Measurements from ENCODE around the gene OR10A6.

OR10A6 gene

DNA sequence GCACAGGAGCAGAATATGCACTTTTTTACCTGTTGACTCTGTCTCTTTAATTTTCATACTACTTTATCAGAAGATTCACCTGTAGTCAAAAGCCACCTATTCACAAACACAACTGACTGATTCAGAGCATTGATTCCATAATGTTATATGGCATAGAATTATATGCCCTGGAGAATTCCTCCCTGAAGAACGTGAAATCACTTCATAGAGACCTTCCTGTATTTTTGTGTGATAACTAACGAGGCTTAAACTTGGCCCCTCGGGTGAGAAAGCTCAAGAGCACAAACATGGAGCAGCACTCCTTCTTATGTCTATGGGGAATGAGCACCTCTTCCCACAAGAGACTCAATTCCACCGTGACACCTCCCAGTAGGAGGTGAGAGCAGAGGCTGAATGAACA, at the start of gene OR10A6:
TSS of gene OR10A6 (minus strand) at position 101 of the 400 bp plus-strand sequence. CDS start 2,606 bp downstream, outside the sequence.
- no peak for DNase-seq

DNA sequence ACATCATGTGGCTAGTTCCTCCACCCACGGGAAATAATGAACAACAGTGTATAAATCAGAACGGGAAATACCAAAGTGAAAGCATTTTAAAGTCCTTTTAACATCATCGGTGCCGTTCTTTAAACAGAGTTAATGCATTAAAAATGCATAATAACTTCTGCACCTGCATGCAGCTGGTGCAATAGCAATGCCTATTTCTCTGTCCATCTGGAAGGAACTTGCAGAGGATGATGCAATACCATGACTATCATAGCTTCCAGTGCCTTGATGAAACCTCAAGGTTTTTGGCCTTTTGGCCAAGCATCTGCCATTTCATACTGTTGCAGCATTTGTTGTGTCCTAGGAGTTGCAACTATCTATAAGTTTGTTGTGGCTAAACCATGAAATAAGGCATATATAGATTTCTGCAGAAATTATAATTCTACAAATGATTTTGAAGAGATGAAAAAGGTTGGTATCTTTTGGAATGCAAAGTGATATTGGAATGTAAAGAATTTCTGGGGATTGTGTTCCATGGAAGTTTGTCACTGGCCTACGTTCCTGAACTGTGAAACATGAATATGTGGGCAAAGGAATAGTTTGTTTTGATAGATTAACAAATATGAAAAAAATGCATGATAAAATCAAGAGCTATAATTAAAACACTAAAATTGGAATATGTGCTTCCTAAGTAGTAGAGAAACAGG, 46.3 kb upstream of the OR10A6 start:
- no peak for DNase-seq

GRCh38 chr11:7974668-7975067, 43.6 kb upstream of the OR10A6 start:
- no peak for DNase-seq

GRCh38 chr11:7973011-7973410, 41.9 kb upstream of the OR10A6 start:
- no peak for DNase-seq

DNA sequence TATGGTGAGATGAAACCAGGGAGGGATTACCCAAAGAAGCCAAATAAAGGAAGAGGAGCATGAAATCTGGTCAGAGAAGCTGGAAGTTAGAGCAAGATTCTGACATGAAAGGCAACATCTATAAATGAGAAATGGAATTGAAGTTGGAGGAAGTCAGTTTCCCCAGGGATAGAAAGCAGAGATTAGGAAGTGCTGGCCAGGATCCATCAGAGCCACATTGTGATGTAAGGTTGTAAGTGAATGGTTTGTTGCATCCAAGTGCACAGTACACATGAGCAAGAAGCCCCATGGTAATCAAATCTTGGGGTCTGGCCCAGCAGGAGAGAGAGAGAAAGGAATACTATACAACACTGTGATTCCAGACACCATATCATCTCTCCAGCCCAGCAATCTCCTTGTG, 40.8 kb upstream of the OR10A6 start:
- DNase-seq = no peak

DNA sequence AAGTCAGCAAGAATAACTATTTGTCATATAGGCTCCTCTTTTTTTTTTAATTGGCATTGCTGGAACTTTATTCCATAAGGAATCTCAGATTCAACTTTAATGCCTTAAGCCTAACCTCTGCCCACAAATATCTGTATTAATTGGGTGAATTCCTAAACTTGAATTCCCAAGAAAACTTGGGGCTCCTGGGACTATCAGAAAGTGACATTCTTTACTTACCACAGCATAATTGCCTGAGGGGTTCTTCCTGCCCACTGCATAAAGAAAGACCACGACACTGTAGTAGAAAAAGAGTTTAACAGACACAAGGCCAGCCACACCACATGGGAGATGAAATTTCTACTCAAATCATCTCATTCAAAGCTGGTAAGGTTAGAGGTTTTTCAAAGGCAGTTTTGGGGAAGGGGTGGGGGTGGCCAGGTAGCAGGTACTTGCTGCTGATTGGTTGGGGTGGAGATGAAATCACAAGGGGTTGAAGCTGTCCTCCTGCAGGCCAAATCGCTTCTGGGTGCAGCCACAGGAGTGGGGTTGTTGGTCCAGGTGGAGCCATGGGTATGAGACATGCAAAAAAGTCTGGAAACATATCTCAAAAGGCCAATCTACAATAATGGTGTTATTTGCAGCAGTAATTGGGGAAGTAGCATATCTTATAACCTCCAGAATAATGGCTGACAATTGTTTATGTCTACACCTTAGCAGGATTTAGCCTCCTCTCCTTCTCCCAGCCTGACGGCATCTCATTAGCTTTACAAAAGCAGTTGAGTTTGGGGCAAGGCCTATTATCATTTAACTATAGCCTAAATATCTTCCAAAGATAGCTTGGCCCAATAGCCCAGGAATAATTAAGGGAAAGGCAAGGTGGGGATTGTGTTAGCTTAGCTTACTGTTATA, 38.9 kb upstream of the OR10A6 start:
- no peak for DNase-seq

- DNase-seq = no peak
Observed at GRCh38 chr11:7968686-7969085, 37.6 kb upstream of the OR10A6 start.

DNA sequence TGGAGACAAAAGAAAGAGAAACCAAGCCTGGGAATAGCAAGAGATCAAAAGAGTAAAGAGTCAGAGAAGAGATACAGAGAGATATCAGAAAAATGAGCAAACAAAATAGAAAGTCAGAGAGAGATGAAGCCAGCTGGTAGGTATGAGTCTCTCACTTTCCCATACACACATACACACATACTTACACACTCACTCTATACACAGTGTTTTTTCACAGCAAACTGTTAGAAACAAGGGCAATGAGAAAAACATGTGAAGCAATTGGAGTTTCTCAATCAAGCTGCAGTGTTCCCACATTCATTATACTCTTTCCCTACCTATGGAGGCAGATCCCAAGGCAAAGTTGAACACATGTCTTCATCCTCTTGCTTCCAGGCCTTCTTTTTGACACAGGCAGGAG, 36.8 kb upstream of the OR10A6 start:
- DNase-seq = no peak

DNA sequence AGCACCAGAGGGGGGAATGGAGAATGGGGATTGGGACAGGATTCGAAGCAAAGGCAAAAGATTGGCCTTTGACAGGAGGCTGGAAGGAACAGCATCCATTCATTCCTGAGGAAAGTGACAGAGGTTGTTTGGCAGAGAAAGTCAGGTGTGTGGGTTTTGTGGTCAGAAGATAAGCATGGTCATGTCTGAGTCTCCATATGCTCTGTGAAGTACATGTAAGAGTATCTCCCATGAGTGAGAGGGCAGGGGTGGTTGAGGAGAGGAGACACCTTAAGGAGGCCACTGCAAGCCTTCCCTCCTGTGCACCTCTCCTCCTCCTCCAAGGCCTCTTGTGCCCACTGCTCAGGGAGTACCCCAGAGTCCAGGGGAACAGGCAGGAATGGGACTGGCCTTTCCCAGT, 36.0 kb upstream of the OR10A6 start:
- no peak for DNase-seq

DNA sequence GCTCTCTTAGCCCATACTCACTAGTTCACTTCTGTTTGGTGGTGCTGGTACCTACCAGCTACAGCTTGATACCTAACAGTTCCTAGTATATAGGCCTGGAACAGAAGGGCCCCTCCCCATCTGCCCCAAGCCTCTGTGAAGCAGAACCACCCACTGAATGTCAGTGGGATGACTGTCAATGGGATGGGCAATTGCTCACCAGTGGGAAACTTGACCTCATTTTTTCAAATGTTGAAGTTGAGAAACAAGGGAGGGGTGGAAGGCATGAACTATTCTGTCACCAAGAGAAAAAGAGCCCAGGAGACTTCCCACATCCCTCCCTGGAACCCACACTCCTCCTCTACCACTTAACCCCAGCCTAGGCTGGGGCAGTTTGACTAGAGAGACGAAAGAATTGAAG, 34.3 kb upstream of the OR10A6 start, which contains the start of gene NLRP10:
TSS of gene NLRP10 (minus strand) at position 62 of the 400 bp plus-strand sequence. CDS start 1,952 bp downstream, outside the sequence.
- no peak for DNase-seq

- DNase-seq = no peak
Observed at GRCh38 chr11:7964873-7965272, 33.8 kb upstream of the OR10A6 start.

- DNase-seq = no peak
Observed at GRCh38 chr11:7964261-7964660, 33.2 kb upstream of the OR10A6 start.

GRCh38 chr11:7955191-7955590, 24.1 kb upstream of the OR10A6 start:
- no peak for DNase-seq

DNA sequence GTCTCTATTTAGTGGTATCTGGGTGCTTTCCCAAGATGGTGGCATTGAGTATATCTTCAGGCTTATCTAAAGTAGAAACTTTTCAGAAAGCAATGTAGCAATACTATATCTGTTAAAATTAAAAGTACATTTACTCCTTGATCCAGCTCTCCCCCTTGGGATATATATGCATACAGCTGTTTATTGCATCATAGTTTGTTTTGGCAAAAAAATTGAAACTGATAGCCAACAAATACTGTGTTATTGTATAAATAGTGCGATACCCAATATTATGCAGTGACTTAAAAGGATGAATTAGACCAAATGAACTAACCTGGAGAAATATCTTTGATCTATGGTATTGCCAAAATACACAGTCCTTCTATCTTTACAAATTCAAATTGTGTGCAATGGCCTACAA, 18.9 kb upstream of the OR10A6 start:
- no peak for DNase-seq

DNA sequence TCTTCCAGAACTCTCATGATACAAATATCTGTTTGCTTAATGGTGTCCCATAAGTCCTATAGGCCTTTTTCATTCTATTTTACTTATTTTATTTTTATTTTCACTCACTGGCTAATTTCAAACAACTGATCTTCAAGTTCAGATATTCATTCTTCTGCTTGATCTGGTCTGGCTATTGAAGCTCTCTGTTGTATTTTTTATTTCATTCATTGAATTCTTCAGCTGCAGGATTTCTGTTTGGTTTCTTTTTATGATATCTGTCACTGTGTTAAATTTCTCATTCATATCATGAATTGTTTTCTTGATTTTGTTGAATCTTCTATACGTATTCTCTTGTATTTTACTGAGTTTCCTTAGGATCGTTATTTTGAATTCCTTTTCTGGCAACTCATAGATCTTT, 13.1 kb upstream of the OR10A6 start:
- no peak for DNase-seq

GRCh38 chr11:7941608-7942007, 10.5 kb upstream of the OR10A6 start, which contains the start of gene OR10A3:
Gene OR10A3, minus strand, starts transcription at chr11:7941708. Its CDS starts 2,188 bp downstream, at chr11:7939520.
- DNase-seq = no peak

GRCh38 chr11:7941146-7941545, 10.1 kb upstream of the OR10A6 start:
- no peak for DNase-seq

DNA sequence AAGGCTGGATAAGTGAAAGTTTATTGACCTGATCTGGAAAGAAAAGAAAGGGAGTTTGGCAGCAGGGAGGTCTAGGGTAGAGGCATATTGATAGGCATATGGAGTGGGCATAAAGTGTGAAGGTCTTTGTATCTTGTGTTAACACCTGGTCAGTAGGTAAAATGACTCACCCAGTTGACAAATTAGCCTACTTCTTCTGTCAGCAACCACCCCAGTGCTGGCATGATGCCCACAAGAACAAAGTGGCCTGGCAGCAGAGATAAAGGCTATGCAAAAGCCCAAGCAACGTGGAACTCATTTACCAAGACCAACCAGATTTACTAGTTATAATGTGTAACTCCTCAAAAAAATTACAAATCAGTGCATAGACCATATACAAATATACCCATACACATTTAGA, 5.5 kb upstream of the OR10A6 start:
- no peak for DNase-seq

- no peak for DNase-seq
Observed at GRCh38 chr11:7927635-7928034, 3.4 kb downstream of the OR10A6 start.

DNA sequence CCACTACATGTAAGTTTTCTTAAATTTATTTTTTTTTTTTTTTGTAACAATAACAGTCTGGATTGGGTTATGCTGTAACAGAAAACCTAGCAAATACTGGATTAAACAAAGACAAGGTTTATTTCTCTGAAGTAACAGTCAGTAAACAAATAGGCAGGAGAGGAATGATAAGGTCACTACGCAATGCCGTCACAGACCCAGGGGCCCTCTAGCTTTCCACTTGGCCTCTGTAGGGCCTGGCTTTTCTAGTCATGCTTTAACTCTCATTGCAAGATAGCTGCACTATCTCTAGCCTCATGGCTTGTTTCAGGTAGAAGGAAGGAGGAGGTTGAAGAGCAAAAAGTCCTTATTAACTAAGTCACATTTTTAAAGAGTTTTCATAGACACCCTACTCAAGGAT, 6.5 kb downstream of the OR10A6 start:
- no peak for DNase-seq

GRCh38 chr11:7918141-7918540, 12.9 kb downstream of the OR10A6 start:
- DNase-seq = no peak

- no peak for DNase-seq
Observed at GRCh38 chr11:7911011-7911410, 20.1 kb downstream of the OR10A6 start.

GRCh38 chr11:7910286-7910788, 20.7 kb downstream of the OR10A6 start:
- DNase-seq = no peak

Data from activated CD4-positive, alpha-beta T cell treated with anti-CD3 and anti-CD28 coated beads for 4 hours (primary cell).